Type B pancreatic cell (in vitro differentiated cells): ENCODE data around the gene EGFL6. TPM values are rescaled to one million over a fixed set of nuclear protein-coding genes. Genes with fewer than 3 reads are reported as not detected.

Source experiments
- DNase-seq: peaks from one replicate; pipeline ENCODE4 v3.0.0; 2021; ENCODE audit warnings: mixed read lengths; ENCODE audit not compliant: unreplicated experiment; ENCODE audit errors: extremely low spot score
- H3K27ac Mint-ChIP-seq: 2 replicates; pipeline ENCODE4 v1.8.0; 2021; ENCODE audit warnings: mild to moderate bottlenecking, mixed read lengths
- H3K27me3 Mint-ChIP-seq: 2 replicates; pipeline ENCODE4 v1.8.0; 2021; ENCODE audit warnings: mixed read lengths
- H3K36me3 Mint-ChIP-seq: 2 replicates; pipeline ENCODE4 v1.8.0; 2021; ENCODE audit warnings: mixed read lengths
- H3K4me1 Mint-ChIP-seq: one replicate; pipeline ENCODE4 v1.8.0; 2021; ENCODE audit warnings: mixed read lengths; ENCODE audit not compliant: unreplicated experiment
- H3K4me3 Mint-ChIP-seq: 2 replicates; pipeline ENCODE4 v1.8.0; 2021; ENCODE audit warnings: mild to moderate bottlenecking, mixed read lengths
- H3K9me3 Mint-ChIP-seq: 2 replicates; pipeline ENCODE4 v1.8.0; 2021; ENCODE audit warnings: mixed read lengths
- total RNA-seq: library from RNA; stranded (reverse); gene quantifications from 2 replicates; pipeline ENCODE4 v1.2.1, GENCODE V29; 2021; ENCODE audit warnings: low replicate concordance
- TF ChIP-seq, protein P1 (sequence below): fragments of 200-600 bp; sonication (generic); conservative IDR thresholded peaks from 2 replicates; pipeline ENCODE4 v1.5.0; 2021; ENCODE audit warnings: antibody characterized with exemption, mild to moderate bottlenecking

Gene EGFL6
- total RNA-seq, 1 donor from 2014 or later, result 4.5 TPM

DNA sequence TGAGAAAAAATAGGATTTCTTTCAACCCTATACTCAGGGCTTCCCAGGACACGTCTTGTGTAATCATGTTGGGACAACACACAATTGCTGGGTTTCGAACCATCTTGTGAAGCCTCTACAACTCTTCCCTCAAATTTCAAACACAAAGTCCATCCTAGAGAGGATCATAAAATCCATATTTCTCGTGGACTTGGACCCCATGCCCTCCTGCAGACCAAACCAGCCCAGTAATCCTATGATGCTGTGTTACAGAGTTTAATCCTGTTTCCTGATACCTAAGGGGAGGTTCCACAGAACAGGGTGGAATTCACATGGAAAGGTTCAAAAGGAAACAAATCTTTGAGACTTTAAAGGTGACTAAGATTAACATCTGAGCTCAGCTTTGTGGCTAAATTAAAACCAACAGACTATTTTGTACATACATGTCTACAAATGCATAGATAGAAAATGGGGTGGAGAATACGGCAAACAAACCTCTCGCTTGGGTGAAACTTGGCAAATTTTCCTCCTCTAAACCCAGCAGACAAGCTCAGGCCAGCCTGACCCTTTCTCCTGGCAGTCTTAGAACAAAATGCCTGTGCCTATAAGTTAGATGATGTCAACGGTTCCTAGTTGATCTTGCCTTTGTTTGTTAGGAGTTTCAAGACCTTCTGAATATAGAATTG is 38.1 kb downstream of the EGFL6 start:
- DNase-seq, result no peak
- TF ChIP-seq, protein P1, sequence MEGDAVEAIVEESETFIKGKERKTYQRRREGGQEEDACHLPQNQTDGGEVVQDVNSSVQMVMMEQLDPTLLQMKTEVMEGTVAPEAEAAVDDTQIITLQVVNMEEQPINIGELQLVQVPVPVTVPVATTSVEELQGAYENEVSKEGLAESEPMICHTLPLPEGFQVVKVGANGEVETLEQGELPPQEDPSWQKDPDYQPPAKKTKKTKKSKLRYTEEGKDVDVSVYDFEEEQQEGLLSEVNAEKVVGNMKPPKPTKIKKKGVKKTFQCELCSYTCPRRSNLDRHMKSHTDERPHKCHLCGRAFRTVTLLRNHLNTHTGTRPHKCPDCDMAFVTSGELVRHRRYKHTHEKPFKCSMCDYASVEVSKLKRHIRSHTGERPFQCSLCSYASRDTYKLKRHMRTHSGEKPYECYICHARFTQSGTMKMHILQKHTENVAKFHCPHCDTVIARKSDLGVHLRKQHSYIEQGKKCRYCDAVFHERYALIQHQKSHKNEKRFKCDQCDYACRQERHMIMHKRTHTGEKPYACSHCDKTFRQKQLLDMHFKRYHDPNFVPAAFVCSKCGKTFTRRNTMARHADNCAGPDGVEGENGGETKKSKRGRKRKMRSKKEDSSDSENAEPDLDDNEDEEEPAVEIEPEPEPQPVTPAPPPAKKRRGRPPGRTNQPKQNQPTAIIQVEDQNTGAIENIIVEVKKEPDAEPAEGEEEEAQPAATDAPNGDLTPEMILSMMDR, result no peak
- Mint-ChIP-seq H3K36me3 (no peaks in the 10 kb centered on the region), H3K4me1 (peaks cover 4% of the 10 kb centered on the region), H3K9me3 (peaks cover 3% of the 10 kb centered on the region), H3K27ac (no peak overlapping the region), H3K27me3 (no peaks in the 10 kb centered on the region), H3K4me3 (no peak overlapping the region)

DNA sequence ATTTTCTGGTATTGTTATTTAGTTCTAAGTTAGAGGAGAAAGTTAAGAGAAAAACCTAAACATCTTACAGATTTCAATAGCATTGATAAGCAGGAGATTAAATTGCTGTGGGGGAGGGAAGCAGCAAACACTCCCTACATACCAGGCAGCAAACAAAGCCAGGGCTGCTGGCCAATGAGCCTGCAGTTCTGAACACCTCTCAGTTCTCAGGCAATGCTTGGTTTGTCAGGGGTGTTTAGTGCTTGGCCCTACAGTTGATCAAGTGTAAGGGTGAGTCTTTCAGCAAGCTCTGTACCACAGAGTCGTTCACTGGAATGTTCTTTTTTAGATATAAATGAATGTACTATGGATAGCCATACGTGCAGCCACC is 38.6 kb downstream of the EGFL6 start:
- no peak for DNase-seq
- Mint-ChIP-seq H3K27ac (no peak overlapping the region), H3K36me3 (no peaks in the 10 kb centered on the region), H3K9me3 (peaks cover 3% of the 10 kb centered on the region), H3K4me1 (peaks cover 4% of the 10 kb centered on the region), H3K4me3 (no peak overlapping the region), H3K27me3 (no peaks in the 10 kb centered on the region)
- TF ChIP-seq, protein P1, result no peak

DNA sequence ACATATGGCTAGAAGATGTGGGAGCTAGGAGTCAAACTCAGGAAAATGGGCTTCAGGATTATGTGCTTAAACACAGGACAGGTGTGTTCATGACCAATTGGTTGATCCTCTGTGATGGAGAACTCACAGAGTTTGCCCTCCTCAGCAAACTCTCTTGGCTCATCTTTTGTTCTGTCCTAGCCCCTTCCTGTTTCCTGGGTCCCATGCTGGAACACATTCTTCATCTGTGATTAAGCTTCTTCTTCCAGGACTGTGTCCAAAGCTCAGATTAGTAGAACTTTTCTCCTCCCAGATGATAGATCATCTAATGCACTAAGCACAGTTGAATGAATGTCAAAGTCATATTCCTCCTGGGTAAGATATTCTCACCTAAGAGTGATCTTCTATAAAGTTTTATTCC is 44.8 kb downstream of the EGFL6 start:
- no peaks in the 10 kb centered on the region for H3K36me3 Mint-ChIP-seq
- peaks cover 3% of the 10 kb centered on the region for H3K9me3 Mint-ChIP-seq
- no peaks in the 10 kb centered on the region for H3K4me1 Mint-ChIP-seq
- H3K4me3 Mint-ChIP-seq, result no peak overlapping the region
- H3K27me3 Mint-ChIP-seq, result no peaks in the 10 kb centered on the region
- TF ChIP-seq, protein P1, result no peak
- no peak for DNase-seq
- no peak overlapping the region for H3K27ac Mint-ChIP-seq

DNA sequence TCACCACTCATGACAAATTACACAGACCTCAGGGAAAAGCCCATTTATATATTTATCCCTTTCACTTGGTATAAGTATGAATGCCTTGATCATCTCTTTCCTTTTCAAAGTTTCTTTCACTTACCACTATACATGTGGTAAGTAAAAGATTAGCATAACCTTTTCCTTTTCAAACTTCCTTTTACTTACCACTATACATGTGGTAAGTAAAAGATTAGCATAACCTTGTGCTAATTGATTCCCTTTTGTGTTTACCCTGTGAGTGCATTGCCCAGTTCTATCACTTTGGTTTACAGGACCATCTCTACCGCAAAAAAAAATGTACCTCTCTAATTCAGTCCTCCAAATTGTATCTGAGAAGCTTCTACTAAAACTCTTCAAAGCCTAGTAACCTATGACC is 50.8 kb downstream of the EGFL6 start:
- DNase-seq, result no peak
- Mint-ChIP-seq H3K4me3 (no peak overlapping the region), H3K36me3 (no peaks in the 10 kb centered on the region), H3K9me3 (peaks cover 6% of the 10 kb centered on the region), H3K4me1 (no peaks in the 10 kb centered on the region), H3K27me3 (no peaks in the 10 kb centered on the region), H3K27ac (no peak overlapping the region)
- TF ChIP-seq, protein P1, result no peak

DNA sequence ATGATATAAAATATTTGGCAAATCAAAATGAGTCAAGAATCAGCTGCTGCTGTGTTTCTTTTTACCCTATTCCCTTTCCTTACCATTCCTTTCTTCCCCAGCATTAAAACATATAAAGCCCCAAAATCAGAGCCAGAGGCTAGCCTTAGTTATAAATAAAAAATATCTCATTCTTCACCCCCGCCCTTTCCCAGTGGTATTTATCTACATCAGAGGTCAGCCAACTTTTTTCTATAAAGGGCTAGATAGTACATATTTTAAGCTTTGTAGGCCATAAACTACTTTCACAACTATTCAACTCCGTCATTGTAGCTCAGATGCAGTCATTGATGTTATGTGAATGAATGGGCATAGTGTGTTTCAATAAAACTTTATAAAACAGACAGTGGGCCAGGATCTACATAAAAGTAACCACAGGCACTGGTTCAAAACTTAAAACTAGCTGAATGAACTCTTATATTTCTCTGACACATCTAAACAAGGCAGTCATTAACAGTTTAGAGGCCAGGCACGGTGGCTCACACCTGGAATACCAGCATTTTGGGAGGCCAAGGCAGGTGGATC is 53.1 kb downstream of the EGFL6 start:
- no peaks in the 10 kb centered on the region for H3K27me3 Mint-ChIP-seq
- no peak overlapping the region for H3K4me3 Mint-ChIP-seq
- no peaks in the 10 kb centered on the region for H3K36me3 Mint-ChIP-seq
- TF ChIP-seq, protein P1, result no peak
- no peaks in the 10 kb centered on the region for H3K4me1 Mint-ChIP-seq
- H3K27ac Mint-ChIP-seq, result no peak overlapping the region
- no peak for DNase-seq
- peaks cover 6% of the 10 kb centered on the region for H3K9me3 Mint-ChIP-seq
